Medulla oblongata (tissue), 1 donor: ENCODE results near the gene GAB1.
"Not testable (repeated sequence)": the region's sequence is repeated elsewhere in the genome, so short reads cannot be mapped to it uniquely, and the experiment has no call there.

ENCODE experiments used
- DNase-seq: peaks from one replicate; pipeline ENCODE4 v3.0.0-alpha.2; 2015; ENCODE audit errors: extremely low spot score

GAB1 gene

GRCh38 chr4:143338313-143338712 is 1.6 kb downstream of the GAB1 start:
- DNase-seq, result peak; percentile 16

- peak; percentile 23 for DNase-seq
Measured at GRCh38 chr4:143339497-143339896, 2.8 kb downstream of the GAB1 start.

GRCh38 chr4:143341186-143341755 is 4.6 kb downstream of the GAB1 start:
- peak; percentile 28 for DNase-seq

GRCh38 chr4:143343276-143343831 is 6.7 kb downstream of the GAB1 start:
- no peak for DNase-seq

- DNase-seq, result peak; percentile 71
Measured at GRCh38 chr4:143344041-143344440, 7.4 kb downstream of the GAB1 start.

- DNase-seq, result no peak
Measured at GRCh38 chr4:143344774-143345173, 8.1 kb downstream of the GAB1 start.

- DNase-seq, result no peak
Measured at GRCh38 chr4:143345356-143345755, 8.7 kb downstream of the GAB1 start.

GRCh38 chr4:143346206-143346605 is 9.5 kb downstream of the GAB1 start:
- DNase-seq, result no peak

- no peak for DNase-seq
Measured at GRCh38 chr4:143347484-143348111, 10.9 kb downstream of the GAB1 start.

- DNase-seq, result no peak
Measured at GRCh38 chr4:143348233-143349077, 11.8 kb downstream of the GAB1 start.

GRCh38 chr4:143349858-143350527 is 13.3 kb downstream of the GAB1 start:
- not testable (repeated sequence) for DNase-seq

GRCh38 chr4:143351149-143351691 is 14.5 kb downstream of the GAB1 start:
- peak; percentile 30 for DNase-seq

GRCh38 chr4:143351774-143352451 is 15.2 kb downstream of the GAB1 start:
- DNase-seq, result no peak

- no peak for DNase-seq
Measured at GRCh38 chr4:143352720-143353119, 16.0 kb downstream of the GAB1 start.

GRCh38 chr4:143353797-143354196 is 17.1 kb downstream of the GAB1 start:
- DNase-seq, result no peak

GRCh38 chr4:143354990-143355389 is 18.3 kb downstream of the GAB1 start:
- DNase-seq, result no peak

- DNase-seq, result no peak
Measured at GRCh38 chr4:143355540-143356217, 19.0 kb downstream of the GAB1 start.

GRCh38 chr4:143356493-143356892 is 19.8 kb downstream of the GAB1 start:
- no peak for DNase-seq

GRCh38 chr4:143357161-143357845 is 20.6 kb downstream of the GAB1 start:
- DNase-seq, result no peak

- no peak for DNase-seq
Measured at GRCh38 chr4:143358419-143358818, 21.7 kb downstream of the GAB1 start.
